Brain pericyte (primary cell): ENCODE measurements around the gene CMC1.
A peak's percentile ranks its signal among the peaks of the same experiment; 100 is the strongest.
"Not testable (repeated sequence)": the region's sequence is repeated elsewhere in the genome, so short reads cannot be mapped to it uniquely, and the experiment has no call there.

Experiments used
- DNase-seq: peaks from one replicate; pipeline ENCODE4 v3.0.0-alpha.2; 2012; ENCODE audit warnings: low read depth, low spot score

Gene CMC1, protein sequence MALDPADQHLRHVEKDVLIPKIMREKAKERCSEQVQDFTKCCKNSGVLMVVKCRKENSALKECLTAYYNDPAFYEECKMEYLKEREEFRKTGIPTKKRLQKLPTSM

GRCh38 chr3:28241221-28242160 lies at the start of gene CMC1:
TSS of gene CMC1 (plus strand) at chr3:28241619. CDS start at chr3:28241794, 175 bp downstream.
- DNase-seq = peak; percentile 80

- DNase-seq = no peak
Measured at GRCh38 chr3:28198161-28198560, 43.3 kb upstream of the CMC1 start.

GRCh38 chr3:28198974-28199373 lies 42.4 kb upstream of the CMC1 start:
- no peak for DNase-seq

GRCh38 chr3:28199643-28200042 lies 41.8 kb upstream of the CMC1 start:
- DNase-seq = not testable (repeated sequence)

DNA sequence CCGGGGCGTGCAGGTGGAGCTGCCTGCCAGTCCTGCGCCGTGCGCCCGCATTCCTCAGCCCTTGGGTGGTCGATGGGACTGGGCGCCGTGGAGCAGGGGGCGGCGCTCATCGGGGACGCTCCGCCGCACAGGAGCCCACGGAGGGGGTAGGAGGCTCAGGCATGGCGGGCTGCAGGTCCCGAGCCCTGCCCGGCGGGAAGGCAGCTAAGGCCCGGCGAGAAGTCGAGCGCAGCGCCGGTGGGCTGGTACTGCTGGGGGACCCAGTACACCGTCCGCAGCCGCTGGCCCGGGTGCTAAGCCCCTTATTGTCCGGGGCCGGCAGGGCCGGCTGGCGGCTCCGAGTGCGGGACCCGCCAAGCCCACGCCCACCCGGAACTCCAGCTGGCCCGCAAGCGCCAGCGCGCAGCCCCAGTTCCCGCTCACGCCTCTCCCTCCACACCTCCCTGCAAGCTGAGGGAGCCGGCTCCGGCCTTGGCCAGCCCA lies 41.0 kb upstream of the CMC1 start:
- DNase-seq = not testable (repeated sequence)

DNA sequence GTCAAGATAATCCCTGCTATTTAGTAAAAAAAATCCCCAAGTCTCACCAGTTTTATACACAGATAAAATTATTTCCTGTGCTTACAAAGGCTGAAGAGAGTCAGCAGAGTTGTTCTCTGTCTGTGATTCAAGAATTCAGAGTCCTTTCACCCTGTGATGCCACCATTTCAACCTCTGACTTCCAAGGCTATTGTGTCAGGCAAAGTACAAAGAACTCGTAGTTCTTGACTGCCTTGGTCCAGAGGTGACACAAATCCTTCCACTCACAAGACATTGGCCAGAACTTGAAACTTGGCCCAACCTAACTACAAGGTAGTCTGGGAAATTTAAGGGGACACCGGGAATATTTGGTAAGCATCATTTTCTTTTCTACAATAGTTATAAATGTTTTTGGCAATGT lies 34.9 kb upstream of the CMC1 start:
- no peak for DNase-seq

DNA sequence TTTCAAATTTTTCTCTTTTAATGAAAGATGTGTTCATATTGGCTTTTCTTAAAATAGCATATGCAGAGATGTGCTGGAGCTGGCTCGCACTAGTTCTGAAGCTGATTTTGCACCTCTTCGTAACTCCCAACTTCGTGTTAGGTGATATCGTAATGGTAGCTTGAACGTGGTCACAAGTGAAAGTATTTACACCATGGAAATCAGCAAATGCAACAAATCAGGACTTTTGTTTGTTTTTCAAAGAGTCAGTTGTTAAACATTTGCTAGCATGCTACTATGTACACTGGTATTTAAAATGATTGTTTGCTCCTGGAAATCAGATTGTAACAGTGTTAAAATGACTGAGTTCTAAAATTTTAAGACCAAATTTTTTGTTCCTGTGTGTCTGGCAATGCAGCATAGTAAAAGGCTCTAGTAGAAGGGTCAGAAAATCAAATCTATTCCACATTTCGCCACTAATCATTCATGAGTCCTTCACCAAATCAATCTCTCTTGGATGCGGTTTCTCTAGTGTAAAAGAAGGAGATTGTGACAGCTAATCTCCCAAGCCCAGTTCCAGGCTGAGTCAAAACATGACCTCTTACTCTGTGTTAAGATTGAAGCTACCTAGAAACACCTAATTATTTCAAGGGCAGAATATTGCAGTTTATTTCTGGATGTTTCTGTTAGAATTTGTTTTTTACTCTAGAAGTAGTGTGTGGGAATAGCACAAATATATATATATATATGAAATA lies 34.3 kb upstream of the CMC1 start:
- no peak for DNase-seq

DNA sequence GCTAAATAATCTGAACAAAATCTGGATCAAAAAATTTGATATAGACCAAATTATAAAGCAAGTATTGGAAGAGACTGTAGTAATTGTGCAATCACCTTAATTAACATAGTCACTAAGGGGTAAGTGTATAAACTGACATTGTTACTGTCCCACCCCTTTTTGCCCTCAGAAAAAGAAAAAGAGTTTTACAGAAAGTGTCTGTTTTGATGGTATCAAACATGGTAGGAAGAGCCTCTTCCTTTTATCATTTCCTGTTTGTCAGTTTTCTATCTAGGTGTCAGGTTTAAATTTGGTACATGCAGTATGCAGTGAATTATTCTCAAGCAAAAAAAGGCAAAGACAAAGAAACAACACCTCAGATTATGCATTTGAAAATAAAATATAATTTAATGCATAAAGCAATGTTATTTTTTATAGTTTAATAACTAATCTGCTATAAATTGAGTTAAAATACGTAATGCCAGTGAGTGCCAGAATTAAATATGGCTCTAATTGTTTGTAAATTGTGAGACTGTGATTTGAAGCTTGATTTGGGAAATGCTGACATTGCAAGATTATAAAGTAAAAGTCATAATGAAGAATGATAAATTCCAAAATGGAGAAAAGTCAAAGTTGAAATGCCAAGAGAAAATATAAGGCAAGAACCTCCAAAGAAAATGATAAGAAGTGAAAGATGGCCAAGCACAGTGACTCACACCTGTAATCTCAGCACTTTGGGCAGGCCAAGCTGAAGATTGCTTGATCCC lies 30.3 kb upstream of the CMC1 start:
- no peak for DNase-seq

DNA sequence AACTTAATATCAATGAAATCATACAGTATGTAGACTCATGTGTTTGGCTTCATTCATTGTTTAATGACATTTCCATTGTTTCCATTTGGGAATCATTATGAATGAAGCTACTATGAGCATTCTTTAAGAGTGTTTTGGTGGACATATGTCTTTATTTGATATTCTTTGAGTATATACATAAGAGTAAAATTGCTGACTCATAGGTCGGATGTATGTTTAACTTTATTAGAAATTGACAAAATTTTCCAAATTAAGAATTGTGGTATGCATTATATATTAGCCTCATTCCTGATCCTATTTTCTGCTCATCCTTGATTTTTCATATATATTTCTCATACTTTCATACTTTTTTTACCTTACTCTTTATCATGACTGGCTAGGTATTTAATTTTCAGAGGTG lies 28.7 kb upstream of the CMC1 start:
- DNase-seq = no peak

DNA sequence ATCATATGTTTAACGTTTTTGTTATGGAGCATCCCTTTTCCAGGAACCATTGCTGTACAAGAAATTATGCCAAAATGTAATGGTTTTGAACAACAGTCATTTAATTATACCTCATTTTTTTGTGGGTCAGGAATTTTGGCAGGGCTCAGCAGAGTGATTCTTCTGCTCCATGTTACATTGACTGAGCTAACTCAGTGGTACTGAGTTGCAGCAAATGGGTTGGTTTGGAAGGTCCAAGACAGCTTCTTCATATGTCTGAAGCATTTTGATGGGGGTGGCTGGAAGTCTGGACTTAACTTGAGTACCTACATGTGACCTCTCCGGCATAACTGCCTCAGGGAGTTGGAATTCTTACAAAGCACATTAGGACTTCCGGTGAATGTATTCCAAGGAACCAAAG lies 26.0 kb upstream of the CMC1 start:
- DNase-seq = no peak

DNA sequence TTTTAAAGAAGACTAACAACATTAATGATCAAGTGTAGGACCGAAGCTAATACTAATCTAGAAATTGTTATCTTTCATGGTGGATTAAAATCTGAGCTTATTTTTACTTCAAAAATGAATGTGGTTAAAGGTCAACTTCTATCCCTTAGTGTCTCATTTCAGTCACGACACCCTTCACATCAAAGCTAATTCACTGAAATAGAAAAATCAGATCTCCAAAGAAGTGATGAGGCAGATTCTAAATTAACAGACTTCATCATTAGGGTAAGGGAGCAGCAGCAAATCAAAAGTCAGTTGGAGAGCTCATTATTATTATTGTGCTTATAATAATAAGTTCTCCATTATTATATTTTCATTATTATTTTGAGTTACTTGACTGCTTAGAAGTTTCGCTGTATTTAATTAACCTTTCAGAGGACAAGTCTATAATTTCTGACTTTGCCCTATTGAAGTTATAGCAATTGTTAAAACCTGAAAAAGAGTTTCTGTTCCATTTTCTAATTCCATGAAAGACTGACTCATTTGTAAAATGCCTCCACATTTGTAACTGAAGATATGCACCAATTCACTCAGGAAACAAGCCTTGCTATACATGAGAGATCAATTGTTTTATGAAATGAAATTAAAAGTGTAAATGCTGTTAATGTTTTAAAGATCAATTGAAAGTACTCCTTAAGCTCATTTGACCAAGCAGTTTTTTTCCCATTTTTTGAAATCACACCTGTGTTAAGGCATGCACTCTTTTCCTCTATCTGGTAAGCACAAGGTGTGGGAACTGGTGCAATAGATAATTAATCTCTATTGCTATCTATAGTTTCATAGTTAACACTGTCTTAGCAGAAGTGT lies 23.1 kb upstream of the CMC1 start:
- no peak for DNase-seq

DNA sequence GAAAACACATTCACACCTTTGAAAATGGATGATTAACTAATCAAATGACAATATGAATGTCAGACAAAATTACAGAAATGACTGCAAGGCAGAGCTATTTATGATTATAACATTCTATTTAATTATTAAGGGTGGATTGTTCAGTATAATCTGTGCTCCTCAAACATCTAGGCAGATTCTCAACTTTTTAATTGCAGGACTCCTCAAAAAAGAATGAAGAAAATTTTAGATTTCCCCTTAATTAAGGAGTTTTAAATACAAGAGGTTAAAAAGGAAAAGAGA lies 22.6 kb upstream of the CMC1 start:
- no peak for DNase-seq

- no peak for DNase-seq
Measured at GRCh38 chr3:28224430-28224829, 17.0 kb upstream of the CMC1 start.

GRCh38 chr3:28226020-28226419 lies 15.4 kb upstream of the CMC1 start:
- DNase-seq = no peak

DNA sequence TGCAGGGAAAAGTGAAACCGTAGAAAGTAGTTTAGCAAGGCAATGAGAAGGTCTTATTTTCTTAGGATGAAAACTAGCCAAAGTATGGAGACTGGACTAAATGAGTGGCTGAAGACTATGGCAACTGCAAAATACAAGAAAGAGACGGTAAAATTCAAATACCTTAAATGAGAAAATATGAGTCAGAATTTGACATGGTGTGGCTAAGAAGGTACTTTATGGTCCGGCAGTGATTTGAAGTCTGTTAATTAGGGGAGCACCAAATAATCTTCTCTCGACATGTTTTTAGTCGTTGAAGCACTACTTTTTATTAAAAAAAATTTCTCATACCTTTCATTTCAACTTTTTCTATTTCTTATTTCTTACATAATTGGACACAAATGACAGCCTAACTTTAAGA lies 12.8 kb upstream of the CMC1 start:
- DNase-seq = no peak

GRCh38 chr3:28232659-28233058 lies 8.8 kb upstream of the CMC1 start:
- no peak for DNase-seq

GRCh38 chr3:28234454-28234853 lies 7.0 kb upstream of the CMC1 start:
- DNase-seq = no peak

DNA sequence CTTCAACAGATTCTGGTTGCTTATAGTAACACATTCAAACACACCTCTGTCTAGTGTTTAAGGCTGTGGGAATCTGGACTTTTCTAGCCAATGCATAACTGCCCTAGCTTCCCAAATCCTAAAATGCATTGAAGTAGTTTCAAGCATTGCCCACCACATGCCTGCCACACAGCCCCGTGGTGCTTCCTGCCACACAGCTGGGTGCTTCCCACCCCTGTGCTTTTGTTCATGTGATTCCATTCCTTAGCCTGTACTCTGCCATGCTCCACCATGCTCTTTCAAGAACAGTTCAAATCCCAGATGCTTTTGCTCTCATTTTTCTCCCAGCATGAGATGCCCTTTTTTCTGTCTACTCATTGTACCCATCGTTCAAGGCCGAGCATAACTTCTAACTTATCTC lies 2.3 kb upstream of the CMC1 start:
- DNase-seq = no peak

- no peak for DNase-seq
Measured at GRCh38 chr3:28240441-28240840, 978 bp upstream of the CMC1 start.

- DNase-seq = no peak
Measured at GRCh38 chr3:28242519-28242918, 1.1 kb downstream of the CMC1 start.
